Measurements from ENCODE around the gene TRIM14.

- TF ChIP-seq TAF1 (IDR thresholded peaks at IDR 0.05; ENCODE audit: low read depth, low read length), result no peak
- TF ChIP-seq POLR2A (IDR thresholded peaks at IDR 0.05; ENCODE audit: low read depth, low read length), result no peak
Measured at GRCh38 chr9:98132806-98133631, 14.0 kb upstream of the TRIM14 start.

All from GM12891 (cell line).